ENCODE measurements around the gene ADGRE2. TPM values are rescaled to one million over a fixed set of nuclear protein-coding genes. Genes with fewer than 3 reads are reported as not detected.

The ADGRE2 gene
- total and polyA plus RNA-seq, 11 donors = 0.40 to 11.6 (median 0.84) TPM

DNA sequence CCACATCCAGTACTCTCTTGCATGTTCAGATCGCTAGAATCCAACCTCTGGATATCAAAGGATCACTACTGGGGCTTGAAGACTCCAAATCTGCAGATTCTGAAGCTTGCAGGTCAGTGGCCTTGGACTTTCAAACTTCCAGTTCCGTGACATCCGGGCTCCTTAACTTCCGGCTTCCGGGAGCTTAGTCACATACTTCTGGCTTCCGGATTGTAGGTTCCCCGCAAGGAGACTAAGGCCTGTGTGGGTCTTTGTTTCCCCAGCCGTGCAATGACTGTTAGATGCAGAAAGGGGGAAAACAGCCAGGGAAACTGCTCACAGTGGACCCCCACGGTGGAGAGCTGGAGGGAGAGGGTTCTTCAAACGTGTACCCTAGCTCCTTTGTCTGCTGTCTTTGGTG lies 47.2 kb downstream of the ADGRE2 start:
- intact Hi-C loops (cut with DNase I) = no loop called here
- TF ChIP-seq, protein P1, sequence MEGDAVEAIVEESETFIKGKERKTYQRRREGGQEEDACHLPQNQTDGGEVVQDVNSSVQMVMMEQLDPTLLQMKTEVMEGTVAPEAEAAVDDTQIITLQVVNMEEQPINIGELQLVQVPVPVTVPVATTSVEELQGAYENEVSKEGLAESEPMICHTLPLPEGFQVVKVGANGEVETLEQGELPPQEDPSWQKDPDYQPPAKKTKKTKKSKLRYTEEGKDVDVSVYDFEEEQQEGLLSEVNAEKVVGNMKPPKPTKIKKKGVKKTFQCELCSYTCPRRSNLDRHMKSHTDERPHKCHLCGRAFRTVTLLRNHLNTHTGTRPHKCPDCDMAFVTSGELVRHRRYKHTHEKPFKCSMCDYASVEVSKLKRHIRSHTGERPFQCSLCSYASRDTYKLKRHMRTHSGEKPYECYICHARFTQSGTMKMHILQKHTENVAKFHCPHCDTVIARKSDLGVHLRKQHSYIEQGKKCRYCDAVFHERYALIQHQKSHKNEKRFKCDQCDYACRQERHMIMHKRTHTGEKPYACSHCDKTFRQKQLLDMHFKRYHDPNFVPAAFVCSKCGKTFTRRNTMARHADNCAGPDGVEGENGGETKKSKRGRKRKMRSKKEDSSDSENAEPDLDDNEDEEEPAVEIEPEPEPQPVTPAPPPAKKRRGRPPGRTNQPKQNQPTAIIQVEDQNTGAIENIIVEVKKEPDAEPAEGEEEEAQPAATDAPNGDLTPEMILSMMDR (IDR thresholded peaks at IDR 0.05) = no peak
- TF ChIP-seq POLR2A (IDR thresholded peaks at IDR 0.05) = no peak

DNA sequence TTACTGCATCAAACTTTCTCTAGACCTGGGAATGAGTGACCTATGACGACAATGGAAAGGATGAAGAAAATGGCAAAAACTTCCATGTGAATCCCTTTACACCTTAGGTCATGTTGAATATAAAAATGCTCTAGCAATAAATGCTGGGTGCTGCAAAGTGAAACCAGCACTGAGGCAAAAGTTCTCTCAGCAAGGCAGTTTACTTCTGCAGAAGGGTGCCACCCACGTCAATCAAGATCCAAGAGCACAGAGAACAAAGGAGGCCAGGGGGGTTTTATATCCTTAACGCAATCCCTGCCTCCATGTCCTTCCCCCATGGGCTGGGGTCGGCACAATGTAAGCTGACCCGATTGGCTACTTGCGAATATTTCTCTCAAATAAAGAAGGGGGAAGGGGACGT lies 49.8 kb downstream of the ADGRE2 start:
- Histone ChIP-seq H3K9me3 (peaks cover 0 to 81% (median 57%) of the 10 kb centered on the region in 12 donors), H3K27me3 (no peaks in the 10 kb centered on the region), H3K4me3 (no peak overlapping the region), H3K36me3 (peaks cover 0 to 10% (median 0%) of the 10 kb centered on the region in 9 donors), H3K27ac (no peak overlapping the region), H3K4me1 (no peaks in the 10 kb centered on the region)
- 69 to 88% (median 77%) methylated on average over 7 of the region's 7 CpGs for WGBS, 4 donors
- TF ChIP-seq, protein P1 (IDR thresholded peaks at IDR 0.05) = no peak
- no peak for TF ChIP-seq POLR2A (IDR thresholded peaks at IDR 0.05)
- intact Hi-C loops (cut with DNase I) = no loop called here
- no peak for DNase-seq
- no peak for ATAC-seq

More for the DNA sequence above, 47.2 kb downstream of the ADGRE2 start:
- DNase-seq = no peak
- H3K36me3 ChIP-seq = no peaks in the 10 kb centered on the region
- H3K9me3 ChIP-seq = peaks cover 0 to 60% (median 32%) of the 10 kb centered on the region in 12 donors
- no peak overlapping the region for H3K4me3 ChIP-seq
- no peak overlapping the region for H3K27ac ChIP-seq
- no peaks in the 10 kb centered on the region for H3K4me1 ChIP-seq
- no peak for ATAC-seq
- no peaks in the 10 kb centered on the region for H3K27me3 ChIP-seq
- 59 to 66% (median 62%) methylated on average over 10 of the region's 10 CpGs for WGBS, 4 donors

DNA sequence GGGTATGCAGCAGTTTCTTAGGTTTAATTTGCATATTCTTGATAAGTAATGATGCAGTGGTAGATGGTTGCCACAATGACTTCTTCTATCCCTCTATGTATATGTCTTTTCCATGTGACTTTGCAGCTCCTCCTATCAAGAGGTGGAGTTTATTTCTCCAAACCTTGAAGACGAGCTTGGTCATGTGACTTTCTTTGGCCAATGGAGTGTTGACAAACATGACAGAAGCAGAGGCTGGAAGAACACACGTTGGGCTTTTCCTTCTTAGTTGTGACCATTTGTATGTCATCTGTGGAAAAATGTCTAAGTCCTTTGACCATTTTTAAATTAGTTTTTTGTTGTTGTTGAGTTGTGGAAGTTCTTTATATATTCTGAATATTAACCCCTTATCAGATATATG lies 56.2 kb downstream of the ADGRE2 start:
- WGBS, 4 donors = 82 to 85% (median 85%) methylated on average over 2 of the region's 2 CpGs
- no peak for TF ChIP-seq POLR2A (IDR thresholded peaks at IDR 0.05)
- TF ChIP-seq, protein P1 (IDR thresholded peaks at IDR 0.05) = no peak
- H3K27ac ChIP-seq = no peak overlapping the region
- no peak for ATAC-seq
- no peaks in the 10 kb centered on the region for H3K27me3 ChIP-seq
- intact Hi-C loops (cut with DNase I) = no loop called here
- no peak overlapping the region for H3K4me3 ChIP-seq
- DNase-seq = no peak
- H3K9me3 ChIP-seq = peaks cover 10 to 100% (median 98%) of the 10 kb centered on the region in 12 donors
- no peaks in the 10 kb centered on the region for H3K4me1 ChIP-seq
- H3K36me3 ChIP-seq = peaks cover 23 to 73% (median 46%) of the 10 kb centered on the region in 9 donors

DNA sequence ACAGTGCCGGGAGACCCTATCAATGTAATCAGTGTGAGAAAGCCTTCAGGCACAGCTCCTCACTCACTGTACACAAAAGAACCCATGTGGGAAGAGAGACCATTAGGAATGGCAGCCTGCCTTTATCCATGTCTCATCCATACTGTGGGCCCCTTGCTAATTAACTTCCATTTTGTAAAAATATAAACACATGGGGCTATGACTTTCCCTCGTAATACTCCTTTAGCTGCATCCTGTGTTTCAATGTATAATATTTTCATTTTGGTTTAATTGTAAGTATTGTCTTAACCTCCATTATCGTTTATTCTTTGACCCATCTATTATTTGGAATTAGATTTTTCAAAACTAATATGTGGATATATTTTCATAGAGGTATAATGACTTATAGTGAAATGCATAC lies 59.2 kb downstream of the ADGRE2 start:
- intact Hi-C loops (cut with DNase I) = no loop called here
- Histone ChIP-seq H3K36me3 (peaks cover 36 to 98% (median 76%) of the 10 kb centered on the region in 9 donors), H3K27ac (no peak overlapping the region), H3K4me1 (no peaks in the 10 kb centered on the region), H3K9me3 (peaks cover 10 to 100% (median 94%) of the 10 kb centered on the region in 12 donors), H3K27me3 (no peaks in the 10 kb centered on the region), H3K4me3 (no peak overlapping the region)
- 97 to 99% (median 97%) methylated on average over 3 of the region's 3 CpGs for WGBS, 4 donors
- no peak for ATAC-seq
- DNase-seq = no peak
- TF ChIP-seq POLR2A (IDR thresholded peaks at IDR 0.05) = no peak
- TF ChIP-seq, protein P1 (IDR thresholded peaks at IDR 0.05) = no peak
